Inferior parietal cortex (tissue), 1 donor: ENCODE data around the gene KRT86.
A peak's percentile ranks its signal among the peaks of the same experiment; 100 is the strongest.
"Not testable (repeated sequence)": the region's sequence is repeated elsewhere in the genome, so short reads cannot be mapped to it uniquely, and the experiment has no call there.

Experiments
- DNase-seq: peaks from one replicate; pipeline ENCODE4 v3.0.0-alpha.2; 2016; ENCODE audit errors: extremely low spot score

The KRT86 gene

GRCh38 chr12:52291267-52291935 lies 17.0 kb downstream of the KRT86 start, which contains the start of gene KRT81:
Gene KRT81 (minus strand): TSS chr12:52291534. CDS start chr12:52291465, 69 bp downstream.
- DNase-seq, result no peak

GRCh38 chr12:52293926-52294325 lies 19.5 kb downstream of the KRT86 start:
- no peak for DNase-seq

- DNase-seq, result no peak
Measured at GRCh38 chr12:52294803-52295202, 20.4 kb downstream of the KRT86 start.

- no peak for DNase-seq
Measured at GRCh38 chr12:52295663-52296062, 21.2 kb downstream of the KRT86 start.

- no peak for DNase-seq
Measured at GRCh38 chr12:52296572-52297215, 22.2 kb downstream of the KRT86 start.

- DNase-seq, result no peak
Measured at GRCh38 chr12:52298677-52299190, 24.3 kb downstream of the KRT86 start.

- DNase-seq, result no peak
Measured at GRCh38 chr12:52300796-52301691, 26.6 kb downstream of the KRT86 start.

GRCh38 chr12:52301721-52302120 lies 27.3 kb downstream of the KRT86 start:
- not testable (repeated sequence) for DNase-seq

GRCh38 chr12:52302242-52302914 lies 27.9 kb downstream of the KRT86 start:
- DNase-seq, result not testable (repeated sequence)

GRCh38 chr12:52304941-52305411 lies 30.5 kb downstream of the KRT86 start:
- DNase-seq, result not testable (repeated sequence)

GRCh38 chr12:52305921-52306705 lies 31.7 kb downstream of the KRT86 start:
- no peak for DNase-seq

- DNase-seq, result no peak
Measured at GRCh38 chr12:52306731-52307130, 32.3 kb downstream of the KRT86 start.

GRCh38 chr12:52307836-52308805 lies 33.7 kb downstream of the KRT86 start:
- peak; percentile 56 for DNase-seq

- DNase-seq, result no peak
Measured at GRCh38 chr12:52308806-52309425, 34.5 kb downstream of the KRT86 start.

- DNase-seq, result no peak
Measured at GRCh38 chr12:52310622-52311284, 36.3 kb downstream of the KRT86 start.

GRCh38 chr12:52311285-52311648 lies 36.8 kb downstream of the KRT86 start:
- DNase-seq, result no peak

GRCh38 chr12:52312086-52312485 lies 37.6 kb downstream of the KRT86 start:
- no peak for DNase-seq

GRCh38 chr12:52313461-52313860 lies 39.0 kb downstream of the KRT86 start:
- DNase-seq, result no peak
